Fibroblast of villous mesenchyme (primary cell): ENCODE measurements around the gene PDZD7. TPM values are rescaled to one million over a fixed set of nuclear protein-coding genes. Genes with fewer than 3 reads are reported as not detected.
A peak's percentile ranks its signal among the peaks of the same experiment; 100 is the strongest.

Experiments
- DNase-seq: peaks from one replicate; pipeline ENCODE4 v3.0.0-alpha.2; 2010; ENCODE audit warnings: low read depth
- H3K4me3 ChIP-seq: 2 replicates; pipeline ENCODE4 v1.5.1; 2011; ENCODE audit warnings: low read depth, mild to moderate bottlenecking, low read length
- total RNA-seq: library from RNA; depleted of rRNA; stranded (reverse); fragments of >200 nt; gene quantifications from 2 replicates; pipeline ENCODE4 v1.2.3, GENCODE V29; 2012
- TF ChIP-seq, protein P1 (sequence below): IDR thresholded peaks from 2 replicates; pipeline ENCODE4 v1.5.1; 2012; ENCODE audit warnings: low read depth, mild to moderate bottlenecking, low read length; ENCODE audit not compliant: insufficient read depth

The PDZD7 gene
- 1.7 and 1.9 TPM in 2 replicates for total RNA-seq

DNA sequence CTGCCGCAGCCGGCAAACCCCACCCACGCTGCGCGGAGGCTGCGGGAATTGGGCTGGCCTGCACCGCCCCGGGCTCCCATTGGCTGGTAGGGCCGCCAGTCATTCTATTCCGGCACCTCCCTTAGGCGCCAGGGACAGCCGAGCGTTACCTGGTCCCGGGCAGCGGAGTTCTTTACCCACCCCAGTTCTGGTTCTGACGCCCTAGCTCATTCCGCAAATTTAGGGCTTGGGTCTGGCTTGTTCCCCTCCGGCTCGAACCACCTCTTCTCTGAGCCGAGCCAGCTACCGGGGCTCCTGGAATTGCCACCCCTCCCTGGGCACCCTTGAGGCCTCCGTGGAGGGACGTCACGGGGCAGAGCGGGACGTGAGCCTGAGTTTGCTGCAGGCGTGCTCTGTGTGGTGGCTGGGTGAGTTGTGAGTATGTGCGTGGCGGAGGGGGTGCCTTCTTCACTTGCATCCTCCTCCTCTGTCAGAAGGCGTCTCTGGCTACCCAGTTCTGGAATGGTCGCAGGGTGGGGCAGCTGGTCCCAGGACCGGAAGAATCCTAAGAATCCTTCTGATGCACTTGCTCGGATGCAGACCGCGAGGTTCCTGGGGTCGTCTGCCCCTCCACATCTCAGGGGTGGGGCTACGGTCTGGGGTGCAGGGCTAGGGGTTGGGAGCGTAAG, at the start of gene PDZD7, which contains the start of gene SFXN3:
TSS of gene PDZD7 (minus strand) at position 2 of the 668 bp plus-strand sequence. CDS start 910 bp downstream, outside the sequence.
TSS of gene SFXN3 (plus strand) at position 107 of the 668 bp plus-strand sequence. CDS start 3,461 bp downstream, outside the sequence.
- TF ChIP-seq, protein P1, sequence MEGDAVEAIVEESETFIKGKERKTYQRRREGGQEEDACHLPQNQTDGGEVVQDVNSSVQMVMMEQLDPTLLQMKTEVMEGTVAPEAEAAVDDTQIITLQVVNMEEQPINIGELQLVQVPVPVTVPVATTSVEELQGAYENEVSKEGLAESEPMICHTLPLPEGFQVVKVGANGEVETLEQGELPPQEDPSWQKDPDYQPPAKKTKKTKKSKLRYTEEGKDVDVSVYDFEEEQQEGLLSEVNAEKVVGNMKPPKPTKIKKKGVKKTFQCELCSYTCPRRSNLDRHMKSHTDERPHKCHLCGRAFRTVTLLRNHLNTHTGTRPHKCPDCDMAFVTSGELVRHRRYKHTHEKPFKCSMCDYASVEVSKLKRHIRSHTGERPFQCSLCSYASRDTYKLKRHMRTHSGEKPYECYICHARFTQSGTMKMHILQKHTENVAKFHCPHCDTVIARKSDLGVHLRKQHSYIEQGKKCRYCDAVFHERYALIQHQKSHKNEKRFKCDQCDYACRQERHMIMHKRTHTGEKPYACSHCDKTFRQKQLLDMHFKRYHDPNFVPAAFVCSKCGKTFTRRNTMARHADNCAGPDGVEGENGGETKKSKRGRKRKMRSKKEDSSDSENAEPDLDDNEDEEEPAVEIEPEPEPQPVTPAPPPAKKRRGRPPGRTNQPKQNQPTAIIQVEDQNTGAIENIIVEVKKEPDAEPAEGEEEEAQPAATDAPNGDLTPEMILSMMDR: no peak
- peak within 1 kb of the TSS; percentile 94 for H3K4me3 ChIP-seq
- DNase-seq: peak; percentile 96

DNA sequence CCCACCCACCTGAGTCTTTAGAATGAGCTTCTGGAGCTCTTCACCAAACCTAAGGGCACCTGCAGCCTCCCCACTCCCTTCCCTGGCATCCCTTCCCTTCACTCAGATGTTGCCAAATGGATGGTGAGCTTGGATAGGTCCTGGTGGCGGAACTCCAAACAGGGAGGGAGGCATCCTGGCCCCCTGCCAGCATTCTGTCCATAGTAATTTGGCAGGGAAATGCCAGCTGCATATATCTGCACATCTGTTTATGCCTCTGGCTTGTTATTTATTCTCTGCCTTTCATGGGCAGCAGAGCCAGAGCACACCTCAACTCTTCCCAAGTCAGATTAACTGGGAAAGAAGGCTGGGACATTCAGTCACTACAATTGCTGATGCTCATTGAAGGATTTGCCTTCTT, 48.9 kb upstream of the PDZD7 start:
- DNase-seq: no peak
- TF ChIP-seq, protein P1: no peak
- no peak overlapping the region for H3K4me3 ChIP-seq

DNA sequence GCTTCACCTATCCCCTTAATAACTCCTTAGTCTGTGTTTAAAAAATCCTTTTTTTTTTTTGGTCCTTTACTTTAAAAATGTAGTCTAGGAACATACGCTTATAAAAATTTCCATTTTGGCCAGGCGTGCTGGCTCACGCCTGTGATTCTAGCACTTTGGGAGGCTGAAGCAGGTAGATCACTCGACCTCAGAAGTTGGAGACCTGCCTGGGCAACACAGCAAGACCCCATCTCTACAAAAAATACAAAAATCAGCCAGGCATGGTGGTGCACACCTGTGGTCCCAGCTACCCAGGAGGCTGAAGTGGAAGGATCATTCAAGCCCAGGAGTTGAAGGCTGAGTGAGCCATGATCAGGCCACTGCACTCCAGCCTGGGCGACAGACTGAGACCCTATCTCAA, 45.7 kb upstream of the PDZD7 start:
- H3K4me3 ChIP-seq: no peak overlapping the region
- DNase-seq: no peak
- TF ChIP-seq, protein P1: no peak

DNA sequence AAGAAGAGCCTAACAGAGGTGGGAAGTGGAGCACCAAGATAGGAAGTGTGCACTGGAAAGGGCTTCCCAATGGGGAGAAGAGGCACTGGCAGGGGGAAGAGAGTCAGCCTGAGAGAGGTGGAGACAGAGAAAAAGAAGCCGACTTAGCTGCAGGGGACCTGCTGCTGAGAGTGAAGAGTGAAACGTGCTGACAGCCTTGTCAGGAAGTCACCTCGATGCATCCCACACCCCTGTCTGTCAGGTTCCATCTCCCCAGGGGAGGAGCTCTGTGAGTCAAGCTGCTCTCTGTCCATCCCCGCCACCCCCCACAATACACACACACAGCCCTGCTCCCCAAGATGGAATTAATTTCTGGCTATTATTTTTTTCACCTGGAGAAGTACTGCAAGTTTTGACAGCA, 44.8 kb upstream of the PDZD7 start:
- DNase-seq: no peak
- H3K4me3 ChIP-seq: no peak overlapping the region
- TF ChIP-seq, protein P1: no peak

DNA sequence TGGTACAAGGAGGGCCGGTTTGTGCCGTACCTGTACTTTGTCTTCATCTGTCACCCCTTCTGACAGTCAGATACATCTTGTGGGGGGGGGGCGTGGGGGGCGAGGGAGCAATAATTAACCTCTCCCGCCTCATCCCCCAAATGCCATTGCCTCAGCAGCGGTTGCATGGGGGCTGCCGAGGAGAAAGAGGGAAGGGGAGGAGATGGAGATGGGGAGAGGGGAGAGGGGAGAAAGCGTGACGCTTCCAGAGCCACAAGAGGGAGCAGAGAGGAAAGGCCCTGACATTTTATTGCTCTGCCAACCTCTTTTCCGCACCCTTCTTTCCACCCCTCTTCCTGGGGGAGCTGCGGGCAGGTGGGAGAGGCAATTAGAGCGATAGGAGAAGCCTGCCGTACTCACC, 42.7 kb upstream of the PDZD7 start:
- no peak for DNase-seq
- no peak overlapping the region for H3K4me3 ChIP-seq
- TF ChIP-seq, protein P1: no peak

DNA sequence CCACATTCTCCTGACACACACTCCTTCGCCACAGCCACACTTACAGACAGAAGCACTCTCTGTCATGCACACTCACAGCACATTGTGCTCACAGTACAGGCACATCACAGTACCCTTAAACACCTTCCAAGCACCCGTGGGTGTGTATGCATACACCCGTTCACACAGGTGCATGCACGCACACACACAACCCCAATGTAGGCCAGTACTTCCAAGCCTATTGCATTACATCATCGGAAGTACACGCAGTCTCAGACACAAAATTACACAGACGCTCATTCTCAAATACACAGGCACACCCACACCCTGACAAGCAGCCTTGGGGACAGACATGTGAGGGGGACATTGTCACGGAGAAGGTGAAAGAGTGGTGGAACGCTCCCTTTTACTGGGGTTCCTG, 42.0 kb upstream of the PDZD7 start:
- TF ChIP-seq, protein P1: no peak
- no peak overlapping the region for H3K4me3 ChIP-seq
- no peak for DNase-seq

DNA sequence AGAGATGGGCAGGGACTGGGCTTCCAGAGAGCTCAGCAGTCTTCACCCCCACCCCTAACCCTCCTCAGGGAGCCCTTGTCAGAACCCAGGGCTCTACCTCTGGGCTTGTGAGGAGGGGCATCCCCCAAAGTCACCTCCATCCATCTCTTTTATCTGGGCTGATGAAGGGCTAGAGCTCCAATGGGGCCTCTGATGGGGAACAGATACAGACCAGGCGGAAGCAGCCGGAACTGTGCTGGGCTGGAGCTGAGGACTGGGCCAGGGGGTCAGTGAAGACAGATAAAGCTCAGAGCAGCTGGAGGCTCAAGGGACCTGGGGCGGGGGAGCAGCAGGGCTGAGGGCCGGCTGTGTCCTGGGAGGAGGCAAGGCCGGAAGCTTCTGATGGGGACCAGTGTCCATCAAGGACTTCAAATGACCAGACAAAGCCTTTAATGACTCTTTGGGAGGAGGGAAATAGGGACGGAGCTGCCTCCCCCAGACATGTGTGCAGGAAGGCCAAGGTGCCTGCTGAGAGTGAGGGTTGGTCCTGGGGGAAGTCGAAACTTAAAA, 41.0 kb upstream of the PDZD7 start:
- no peak for DNase-seq
- TF ChIP-seq, protein P1: no peak
- no peak overlapping the region for H3K4me3 ChIP-seq
